ENCODE results near the gene NSG1. TPM values are rescaled to one million over a fixed set of nuclear protein-coding genes. Genes with fewer than 3 reads are reported as not detected.

NSG1 gene
- total and polyA plus RNA-seq, 9 donors: 9.9 to 103 (median 39.6) TPM

DNA sequence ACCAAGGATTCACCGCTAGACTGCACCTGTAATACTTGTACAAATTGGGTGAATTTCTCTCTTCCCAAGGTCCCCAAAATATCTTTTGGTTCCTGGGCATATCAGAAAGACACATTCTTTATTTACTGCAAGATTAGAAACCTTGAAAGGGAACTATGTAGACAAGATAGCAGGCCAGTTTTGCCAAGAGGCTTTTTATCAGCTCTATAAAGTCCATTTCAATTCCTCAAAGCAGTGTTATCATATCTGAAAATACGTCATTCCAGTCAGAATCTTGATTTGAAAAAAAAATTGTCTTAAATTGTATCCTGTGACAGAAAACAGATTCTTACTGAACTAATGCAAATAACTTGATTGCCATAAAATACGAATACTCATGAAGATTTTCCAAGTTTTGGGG, 37.0 kb upstream of the NSG1 start:
- no peak overlapping the region for H3K27ac ChIP-seq
- no peaks in the 10 kb centered on the region for H3K27me3 ChIP-seq
- no peaks in the 10 kb centered on the region for H3K36me3 ChIP-seq
- no peak for DNase-seq
- WGBS, 3 donors: 74 to 79% (median 75%) methylated on average over 3 of the region's 3 CpGs
- H3K4me1 ChIP-seq (ENCODE audit: insufficient read depth): no peaks in the 10 kb centered on the region
- TF ChIP-seq POLR2A (IDR thresholded peaks at IDR 0.05) (no peak), EP300 (IDR thresholded peaks at IDR 0.05) (no peak)
- TF ChIP-seq, protein P1, sequence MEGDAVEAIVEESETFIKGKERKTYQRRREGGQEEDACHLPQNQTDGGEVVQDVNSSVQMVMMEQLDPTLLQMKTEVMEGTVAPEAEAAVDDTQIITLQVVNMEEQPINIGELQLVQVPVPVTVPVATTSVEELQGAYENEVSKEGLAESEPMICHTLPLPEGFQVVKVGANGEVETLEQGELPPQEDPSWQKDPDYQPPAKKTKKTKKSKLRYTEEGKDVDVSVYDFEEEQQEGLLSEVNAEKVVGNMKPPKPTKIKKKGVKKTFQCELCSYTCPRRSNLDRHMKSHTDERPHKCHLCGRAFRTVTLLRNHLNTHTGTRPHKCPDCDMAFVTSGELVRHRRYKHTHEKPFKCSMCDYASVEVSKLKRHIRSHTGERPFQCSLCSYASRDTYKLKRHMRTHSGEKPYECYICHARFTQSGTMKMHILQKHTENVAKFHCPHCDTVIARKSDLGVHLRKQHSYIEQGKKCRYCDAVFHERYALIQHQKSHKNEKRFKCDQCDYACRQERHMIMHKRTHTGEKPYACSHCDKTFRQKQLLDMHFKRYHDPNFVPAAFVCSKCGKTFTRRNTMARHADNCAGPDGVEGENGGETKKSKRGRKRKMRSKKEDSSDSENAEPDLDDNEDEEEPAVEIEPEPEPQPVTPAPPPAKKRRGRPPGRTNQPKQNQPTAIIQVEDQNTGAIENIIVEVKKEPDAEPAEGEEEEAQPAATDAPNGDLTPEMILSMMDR (IDR thresholded peaks at IDR 0.05): no peak
- intact Hi-C loops (cut with DNase I): no loop called here
- no peak overlapping the region for H3K4me3 ChIP-seq
- no peaks in the 10 kb centered on the region for H3K9me3 ChIP-seq

DNA sequence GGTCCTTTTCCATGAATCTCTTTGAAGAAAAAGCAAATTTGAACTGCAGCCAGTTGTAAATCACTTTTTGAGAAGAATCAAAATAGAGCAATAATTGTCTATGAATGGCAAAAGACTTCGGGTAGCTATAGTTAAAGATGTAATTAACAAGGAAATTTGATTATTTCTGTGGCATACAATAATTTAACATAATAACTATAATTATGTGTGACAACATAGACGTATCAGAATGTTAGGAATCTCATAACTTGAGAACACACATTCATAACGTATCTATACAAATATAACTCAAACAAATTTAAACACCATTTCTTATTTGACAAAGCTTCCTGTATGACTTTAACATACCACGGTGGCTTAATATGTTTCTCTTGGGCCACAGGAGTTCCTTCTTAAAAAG, 36.0 kb upstream of the NSG1 start:
- H3K27me3 ChIP-seq: no peaks in the 10 kb centered on the region
- H3K36me3 ChIP-seq: no peaks in the 10 kb centered on the region
- TF ChIP-seq EP300 (IDR thresholded peaks at IDR 0.05) (no peak), POLR2A (IDR thresholded peaks at IDR 0.05) (no peak)
- TF ChIP-seq, protein P1 (IDR thresholded peaks at IDR 0.05): no peak
- 83 to 90% (median 87%) methylated on average over 4 of the region's 4 CpGs for WGBS, 3 donors
- H3K27ac ChIP-seq: no peak overlapping the region
- DNase-seq: no peak
- no peak overlapping the region for H3K4me3 ChIP-seq
- H3K9me3 ChIP-seq: no peaks in the 10 kb centered on the region
- intact Hi-C loops (cut with DNase I): no loop called here
- H3K4me1 ChIP-seq (ENCODE audit: insufficient read depth): no peaks in the 10 kb centered on the region

DNA sequence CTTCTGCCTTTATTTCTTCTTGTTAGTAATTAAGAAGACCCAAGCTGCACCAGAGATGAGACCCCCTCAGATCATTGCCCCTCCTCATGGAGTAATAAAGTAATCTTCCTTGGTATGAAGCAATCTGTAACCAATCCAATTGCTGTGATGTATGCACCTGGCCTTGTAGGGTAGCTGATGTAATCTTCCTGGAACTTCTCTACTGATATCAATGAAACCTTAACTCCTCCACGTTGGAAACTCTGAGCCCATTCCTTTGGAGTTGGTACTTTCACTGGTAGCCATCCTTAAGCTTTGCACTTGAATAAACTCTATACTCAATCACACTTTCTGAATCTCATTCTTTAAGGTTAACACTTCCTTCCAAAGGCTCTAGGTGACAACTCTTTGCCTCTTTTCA, 31.6 kb upstream of the NSG1 start:
- Histone ChIP-seq H3K27ac (no peak overlapping the region), H3K9me3 (no peaks in the 10 kb centered on the region), H3K27me3 (no peaks in the 10 kb centered on the region), H3K4me1 (ENCODE audit: insufficient read depth) (no peaks in the 10 kb centered on the region), H3K36me3 (no peaks in the 10 kb centered on the region), H3K4me3 (no peak overlapping the region)
- 6 to 30% (median 11%) methylated on average over 1 of the region's 1 CpG for WGBS, 3 donors
- intact Hi-C loops (cut with DNase I): no loop called here
- TF ChIP-seq EP300 (IDR thresholded peaks at IDR 0.05) (no peak), POLR2A (IDR thresholded peaks at IDR 0.05) (no peak)
- TF ChIP-seq, protein P1 (IDR thresholded peaks at IDR 0.05): no peak
- no peak for DNase-seq

DNA sequence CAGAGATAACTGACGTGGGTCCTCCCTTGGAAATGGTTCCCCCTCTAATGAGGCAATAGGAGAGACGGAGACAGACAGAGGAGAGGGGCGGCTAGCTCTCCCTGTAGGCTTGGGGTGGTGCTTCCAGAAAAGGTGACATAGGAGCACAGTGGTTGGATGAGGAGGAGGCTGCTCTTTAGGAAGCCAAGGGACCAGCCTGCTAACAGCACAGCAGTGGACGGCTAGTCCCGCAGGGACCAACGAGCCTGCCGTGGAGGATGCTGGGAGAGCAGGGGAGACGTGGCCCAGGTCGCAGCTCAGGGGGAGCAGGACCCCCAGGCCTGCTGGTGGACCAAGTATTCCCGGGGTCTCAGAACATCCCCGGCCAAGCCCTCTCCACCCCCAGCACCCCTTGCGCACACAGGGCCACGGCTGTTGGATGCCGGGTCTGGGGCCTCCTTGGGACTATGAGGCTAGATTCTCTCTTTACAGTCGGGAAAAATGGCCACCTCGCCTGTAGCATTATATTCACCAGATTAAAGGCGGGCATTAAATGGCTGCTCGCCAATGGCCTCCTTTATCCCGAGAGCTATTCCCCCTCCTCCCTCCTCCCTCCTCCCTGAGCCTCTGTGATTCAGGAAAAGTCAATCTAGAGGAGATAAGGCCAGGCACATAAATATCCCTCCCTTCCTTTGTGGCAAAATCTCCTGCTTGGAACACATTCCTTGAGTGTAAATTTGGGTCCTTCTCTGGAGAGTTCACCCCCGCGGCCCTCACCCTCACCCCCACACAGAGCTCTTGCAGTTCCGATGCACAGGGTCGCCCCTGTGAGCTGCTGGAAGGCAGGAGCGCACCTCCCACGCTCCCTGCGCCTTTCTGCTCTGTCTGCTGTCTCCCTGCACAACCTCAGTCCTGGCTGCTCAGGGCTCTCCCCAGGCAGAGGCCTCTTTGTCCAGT, 30.5 kb upstream of the NSG1 start:
- H3K9me3 ChIP-seq: no peaks in the 10 kb centered on the region
- H3K27ac ChIP-seq: no peak overlapping the region
- H3K27me3 ChIP-seq: no peaks in the 10 kb centered on the region
- intact Hi-C loops (cut with DNase I): no loop called here
- no peaks in the 10 kb centered on the region for H3K36me3 ChIP-seq
- peak; percentile 31 to 85 (median 63) for DNase-seq
- WGBS, 3 donors: 36 to 39% (median 36%) methylated on average over 24 to 26 of the region's 26 CpGs
- H3K4me3 ChIP-seq: no peak overlapping the region
- H3K4me1 ChIP-seq (ENCODE audit: insufficient read depth): no peaks in the 10 kb centered on the region
- no peak for TF ChIP-seq EP300 (IDR thresholded peaks at IDR 0.05)
- TF ChIP-seq, protein P1 (IDR thresholded peaks at IDR 0.05): no peak
- no peak for TF ChIP-seq POLR2A (IDR thresholded peaks at IDR 0.05)
